ENCODE measurements around the gene ZNF529. TPM values are rescaled to one million over a fixed set of nuclear protein-coding genes. Genes with fewer than 3 reads are reported as not detected.

The ZNF529 gene
- total RNA-seq, 4 donors from 2014 or later, result 1.8 to 8.3 (median 4.9) TPM

GRCh38 chr19:36579255-36579654 lies 6.2 kb upstream of the ZNF529 start:
- TF ChIP-seq EP300 (IDR thresholded peaks at IDR 0.05; ENCODE audit: low read depth), result no peak
- no peak for TF ChIP-seq POLR2AphosphoS5 (IDR thresholded peaks at IDR 0.05)
- no peak for TF ChIP-seq POLR2A (IDR thresholded peaks at IDR 0.05)
- TF ChIP-seq, protein P1, sequence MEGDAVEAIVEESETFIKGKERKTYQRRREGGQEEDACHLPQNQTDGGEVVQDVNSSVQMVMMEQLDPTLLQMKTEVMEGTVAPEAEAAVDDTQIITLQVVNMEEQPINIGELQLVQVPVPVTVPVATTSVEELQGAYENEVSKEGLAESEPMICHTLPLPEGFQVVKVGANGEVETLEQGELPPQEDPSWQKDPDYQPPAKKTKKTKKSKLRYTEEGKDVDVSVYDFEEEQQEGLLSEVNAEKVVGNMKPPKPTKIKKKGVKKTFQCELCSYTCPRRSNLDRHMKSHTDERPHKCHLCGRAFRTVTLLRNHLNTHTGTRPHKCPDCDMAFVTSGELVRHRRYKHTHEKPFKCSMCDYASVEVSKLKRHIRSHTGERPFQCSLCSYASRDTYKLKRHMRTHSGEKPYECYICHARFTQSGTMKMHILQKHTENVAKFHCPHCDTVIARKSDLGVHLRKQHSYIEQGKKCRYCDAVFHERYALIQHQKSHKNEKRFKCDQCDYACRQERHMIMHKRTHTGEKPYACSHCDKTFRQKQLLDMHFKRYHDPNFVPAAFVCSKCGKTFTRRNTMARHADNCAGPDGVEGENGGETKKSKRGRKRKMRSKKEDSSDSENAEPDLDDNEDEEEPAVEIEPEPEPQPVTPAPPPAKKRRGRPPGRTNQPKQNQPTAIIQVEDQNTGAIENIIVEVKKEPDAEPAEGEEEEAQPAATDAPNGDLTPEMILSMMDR (IDR thresholded peaks at IDR 0.05), result no peak
- H3K9me3 ChIP-seq, result peaks cover 27 to 51% of the 10 kb centered on the region in 2 donors
- DNase-seq, result no peak
- no peak overlapping the region for H3K27ac ChIP-seq
- intact Hi-C loops (cut with DNase I; ENCODE audit: low total_unique reads) (no loop called here), in situ Hi-C loops (cut with MboI; ENCODE audit: low pct_ligation_motif_present in 1 of 4, low pct_unique_long_range_greater_than_20kb in 1 of 4, low sequenced_read_pairs in 3 of 4) (no loop called here)
- H3K4me3 ChIP-seq, result no peak overlapping the region
- H3K4me1 ChIP-seq, result peaks cover 0 to 6% (median 2%) of the 10 kb centered on the region in 4 donors
- no peaks in the 10 kb centered on the region for H3K27me3 ChIP-seq
- H3K36me3 ChIP-seq, result peaks cover 0 to 68% (median 24%) of the 10 kb centered on the region in 4 donors

DNA sequence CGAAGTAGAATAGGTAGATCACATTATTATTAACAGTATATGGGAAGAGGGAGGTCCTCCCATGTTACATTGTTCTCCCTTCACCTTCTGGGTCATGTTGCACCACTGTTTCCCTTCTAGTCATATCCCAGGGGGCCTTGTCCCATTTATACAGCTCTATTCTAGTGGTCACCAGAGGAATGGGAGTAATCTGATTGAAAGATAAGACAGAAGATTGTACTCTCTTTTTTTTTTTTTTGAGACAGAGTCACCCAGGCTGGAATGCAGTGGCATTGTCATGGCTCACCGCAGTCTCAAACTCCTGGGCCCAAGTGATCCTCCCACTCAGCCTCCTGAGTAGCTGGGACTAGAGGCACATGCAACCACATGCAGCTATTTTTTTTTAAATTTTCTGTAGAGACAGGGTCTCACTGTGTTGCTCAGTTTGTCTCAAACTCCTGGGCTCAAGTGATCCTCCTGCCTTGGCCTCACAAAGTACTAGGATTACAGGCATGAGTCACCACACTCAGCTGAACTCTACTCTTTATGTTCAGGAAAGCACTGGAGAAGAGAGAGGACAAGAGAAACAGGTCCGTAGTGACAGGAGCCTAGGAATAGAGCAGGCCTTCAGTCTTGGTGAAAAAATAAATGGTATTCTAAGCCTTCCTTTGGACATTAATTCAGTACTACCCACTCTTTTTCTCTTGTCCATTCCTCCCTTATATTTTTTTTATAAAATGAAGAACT lies 4.3 kb upstream of the ZNF529 start:
- WGBS, 2 donors (ENCODE audit: low coverage in 1 of 2), result 97 to 100% methylated on average over 1 to 3 of the region's 3 CpGs
- Histone ChIP-seq H3K27me3 (no peaks in the 10 kb centered on the region), H3K27ac (no peak overlapping the region), H3K4me3 (no peak overlapping the region), H3K4me1 (peaks cover 0 to 12% (median 10%) of the 10 kb centered on the region in 4 donors), H3K36me3 (peaks cover 0 to 63% (median 24%) of the 10 kb centered on the region in 4 donors), H3K9me3 (peaks cover 23 to 38% of the 10 kb centered on the region in 2 donors)
- TF ChIP-seq, protein P1 (IDR thresholded peaks at IDR 0.05), result no peak
- TF ChIP-seq POLR2A (IDR thresholded peaks at IDR 0.05) (no peak), EP300 (IDR thresholded peaks at IDR 0.05; ENCODE audit: low read depth) (no peak), POLR2AphosphoS5 (IDR thresholded peaks at IDR 0.05) (no peak)
- DNase-seq, result no peak
- in situ Hi-C loops (cut with MboI; ENCODE audit: low pct_ligation_motif_present in 1 of 4, low pct_unique_long_range_greater_than_20kb in 1 of 4, low sequenced_read_pairs in 3 of 4), result no loop called here
- intact Hi-C loops (cut with DNase I; ENCODE audit: low total_unique reads), result no loop called here

GRCh38 chr19:36574741-36575140 lies 1.6 kb upstream of the ZNF529 start:
- peaks cover 0 to 18% (median 14%) of the 10 kb centered on the region in 4 donors for H3K4me1 ChIP-seq
- H3K27me3 ChIP-seq, result no peaks in the 10 kb centered on the region
- no peak overlapping the region for H3K27ac ChIP-seq
- WGBS, 2 donors (ENCODE audit: low coverage in 1 of 2), result 80 to 87% methylated on average over 2 of the region's 2 CpGs
- peaks cover 2 to 12% of the 10 kb centered on the region in 2 donors for H3K9me3 ChIP-seq
- peaks cover 0 to 43% (median 16%) of the 10 kb centered on the region in 4 donors for H3K36me3 ChIP-seq
- in situ Hi-C loops (cut with MboI; ENCODE audit: low pct_ligation_motif_present in 1 of 4, low pct_unique_long_range_greater_than_20kb in 1 of 4, low sequenced_read_pairs in 3 of 4), result no loop called here
- H3K4me3 ChIP-seq, result peak overlapping the region in 1 of 4 donors; percentile 94
- no peak for TF ChIP-seq EP300 (IDR thresholded peaks at IDR 0.05; ENCODE audit: low read depth)
- TF ChIP-seq POLR2A (IDR thresholded peaks at IDR 0.05), result no peak
- TF ChIP-seq, protein P1 (IDR thresholded peaks at IDR 0.05), result no peak
- TF ChIP-seq POLR2AphosphoS5 (IDR thresholded peaks at IDR 0.05), result no peak
- intact Hi-C loops (cut with DNase I; ENCODE audit: low total_unique reads), result no loop called here
- no peak for DNase-seq

DNA sequence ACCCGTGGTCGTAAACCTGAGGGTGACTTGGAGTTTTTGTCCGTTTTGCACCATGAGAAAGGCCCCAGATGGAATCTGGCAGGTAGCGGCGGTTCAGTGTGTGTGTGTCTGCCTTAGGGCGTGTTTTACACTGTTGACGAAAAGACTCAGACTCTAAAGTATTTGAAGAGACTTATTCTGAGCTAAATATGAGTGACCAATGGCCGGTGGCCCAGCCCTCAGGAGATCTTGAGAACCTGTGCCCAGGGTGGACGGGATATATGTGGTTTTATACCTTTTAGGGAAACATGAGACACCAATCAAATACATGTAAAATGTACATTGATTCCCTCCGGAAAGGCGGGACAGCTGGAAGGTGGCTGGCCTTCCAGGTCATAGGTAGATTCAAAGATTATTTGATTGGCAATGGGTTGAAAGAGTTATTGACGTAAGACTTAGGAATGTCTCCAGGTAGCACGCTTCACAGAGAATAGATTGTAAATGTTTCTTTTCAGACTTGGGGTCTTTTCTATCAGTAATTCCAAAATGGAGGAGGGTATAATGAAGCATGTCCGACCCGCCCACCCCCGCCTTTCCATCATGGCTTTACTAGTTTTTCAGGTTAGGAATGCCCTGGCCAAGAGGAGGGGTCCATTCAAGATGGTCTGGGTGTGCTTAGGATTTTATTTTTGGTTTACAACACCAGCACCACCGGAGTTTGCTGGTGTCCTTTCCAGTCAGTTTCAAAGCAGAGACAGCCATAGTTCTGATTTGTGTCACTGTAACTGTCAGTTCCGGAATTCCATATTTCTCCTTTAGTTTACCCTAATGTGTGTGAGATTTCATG lies 1.0 kb upstream of the ZNF529 start:
- Histone ChIP-seq H3K27ac (peak overlapping the region; percentile 80 to 86 (median 84)), H3K27me3 (no peaks in the 10 kb centered on the region), H3K36me3 (peaks cover 0 to 43% (median 15%) of the 10 kb centered on the region in 4 donors), H3K9me3 (peaks cover 9 to 19% of the 10 kb centered on the region in 2 donors), H3K4me3 (peak overlapping the region; percentile 59 to 94 (median 88)), H3K4me1 (peaks cover 0 to 18% (median 14%) of the 10 kb centered on the region in 4 donors)
- 42 to 50% methylated on average over 5 to 18 of the region's 18 CpGs for WGBS, 2 donors (ENCODE audit: low coverage in 1 of 2)
- in situ Hi-C loops (cut with MboI; ENCODE audit: low pct_ligation_motif_present in 1 of 4, low pct_unique_long_range_greater_than_20kb in 1 of 4, low sequenced_read_pairs in 3 of 4), result no loop called here
- TF ChIP-seq EP300 (IDR thresholded peaks at IDR 0.05; ENCODE audit: low read depth) (no peak), POLR2AphosphoS5 (IDR thresholded peaks at IDR 0.05) (no peak)
- intact Hi-C loops (cut with DNase I; ENCODE audit: low total_unique reads), result no loop called here
- DNase-seq, result peak; percentile 7

Data from transverse colon (tissue), 4 donors.